ELR (cell line): ENCODE data around the gene CTSF.
A peak's percentile ranks its signal among the peaks of the same experiment; 100 is the strongest.
"Not testable (repeated sequence)": the region's sequence is repeated elsewhere in the genome, so short reads cannot be mapped to it uniquely, and the experiment has no call there.

Source experiments
- DNase-seq: peaks from one replicate; pipeline ENCODE4 v3.0.0-alpha.2; 2015; ENCODE audit warnings: low read depth

Gene CTSF

GRCh38 chr11:66589996-66590675 lies 21.7 kb upstream of the CTSF start:
- DNase-seq, result no peak

- not testable (repeated sequence) for DNase-seq
Measured at GRCh38 chr11:66589315-66589714, 20.9 kb upstream of the CTSF start.

GRCh38 chr11:66586136-66586535 lies 17.7 kb upstream of the CTSF start:
- no peak for DNase-seq

GRCh38 chr11:66585447-66585846 lies 17.0 kb upstream of the CTSF start:
- DNase-seq, result not testable (repeated sequence)

- DNase-seq, result not testable (repeated sequence)
Measured at GRCh38 chr11:66582565-66583147, 14.2 kb upstream of the CTSF start.

- no peak for DNase-seq
Measured at GRCh38 chr11:66581261-66581660, 12.9 kb upstream of the CTSF start.

GRCh38 chr11:66580803-66581202 lies 12.4 kb upstream of the CTSF start:
- no peak for DNase-seq

- DNase-seq, result peak; percentile 76
Measured at GRCh38 chr11:66579017-66579606, 10.7 kb upstream of the CTSF start.

- DNase-seq, result no peak
Measured at GRCh38 chr11:66570850-66571180, 2.4 kb upstream of the CTSF start.

- no peak for DNase-seq
Measured at GRCh38 chr11:66570079-66570849, 1.9 kb upstream of the CTSF start.

- no peak for DNase-seq
Measured at GRCh38 chr11:66569076-66569475, 670 bp upstream of the CTSF start.

- no peak for DNase-seq
Measured at GRCh38 chr11:66567787-66568123, 651 bp downstream of the CTSF start.

GRCh38 chr11:66566221-66566620 lies 2.2 kb downstream of the CTSF start:
- DNase-seq, result no peak

GRCh38 chr11:66564984-66565383 lies 3.4 kb downstream of the CTSF start:
- DNase-seq, result no peak

GRCh38 chr11:66564538-66564937 lies 3.9 kb downstream of the CTSF start:
- DNase-seq, result no peak

GRCh38 chr11:66563832-66564231 lies 4.6 kb downstream of the CTSF start:
- DNase-seq, result no peak

- DNase-seq, result no peak
Measured at GRCh38 chr11:66562907-66563583, 5.4 kb downstream of the CTSF start.

- no peak for DNase-seq
Measured at GRCh38 chr11:66562275-66562674, 6.1 kb downstream of the CTSF start.

GRCh38 chr11:66561975-66562248 lies 6.5 kb downstream of the CTSF start:
- no peak for DNase-seq

- DNase-seq, result no peak
Measured at GRCh38 chr11:66561178-66561974, 7.0 kb downstream of the CTSF start.

- no peak for DNase-seq
Measured at GRCh38 chr11:66559866-66560676, 8.3 kb downstream of the CTSF start.
